ENCODE data around the gene PCDHGA5. TPM values are rescaled to one million over a fixed set of nuclear protein-coding genes. Genes with fewer than 3 reads are reported as not detected.
"Not testable (repeated sequence)": the region's sequence is repeated elsewhere in the genome, so short reads cannot be mapped to it uniquely, and the experiment has no call there.

PCDHGA5 gene
- total RNA-seq, 4 donors from 2014 or later: 0.07 to 1.8 (median 0.93) TPM

- Histone ChIP-seq H3K27me3 (peaks cover 0 to 15% (median 2%) of the 10 kb centered on the region in 3 donors), H3K4me1 (peaks cover 4% of the 10 kb centered on the region in 2 donors), H3K27ac (no peak overlapping the region), H3K9me3 (peaks cover 0 to 5% (median 5%) of the 10 kb centered on the region in 3 donors), H3K36me3 (no peaks in the 10 kb centered on the region), H3K4me3 (no peak overlapping the region)
- intact Hi-C loops (cut with DNase I; ENCODE audit: low total_unique reads) (no loop called here), in situ Hi-C loops (cut with MboI; ENCODE audit: low sequenced_read_pairs in 4 of 4) (no loop called here)
- no peak for DNase-seq
- no peak for ATAC-seq
- TF ChIP-seq CTCF (IDR thresholded peaks at IDR 0.05 in 4 of 5, conservative IDR thresholded peaks at IDR 0.05 in 1 of 5) (no peak), POLR2A (IDR thresholded peaks at IDR 0.05) (no peak)
These were observed 25.4 kb downstream of the PCDHGA5 start for GRCh38 chr5:141389153-141390042.

GRCh38 chr5:141392429-141393198 is 28.7 kb downstream of the PCDHGA5 start, which contains the start of gene PCDHGA8:
Gene PCDHGA8, plus strand, starts transcription at chr5:141392633. Its CDS starts 181 bp downstream, at chr5:141392814.
- H3K36me3 ChIP-seq: no peaks in the 10 kb centered on the region
- in situ Hi-C loops (cut with MboI; ENCODE audit: low sequenced_read_pairs in 4 of 4): no loop called here
- peaks cover 0 to 21% (median 2%) of the 10 kb centered on the region in 3 donors for H3K27me3 ChIP-seq
- peak in 1 of 2 donors; percentile 37 for ATAC-seq
- peaks cover 0 to 5% (median 5%) of the 10 kb centered on the region in 3 donors for H3K9me3 ChIP-seq
- H3K4me1 ChIP-seq: peaks cover 0 to 6% of the 10 kb centered on the region in 2 donors
- TF ChIP-seq POLR2A (IDR thresholded peaks at IDR 0.05): no peak
- peak in 3 of 5 experiments; percentile 18 to 48 (median 20) for TF ChIP-seq CTCF (IDR thresholded peaks at IDR 0.05 in 4 of 5, conservative IDR thresholded peaks at IDR 0.05 in 1 of 5)
- no peak for DNase-seq
- H3K4me3 ChIP-seq: peak within 1 kb of the TSS; percentile 9 to 41 (median 12)
- H3K27ac ChIP-seq: no peak within 1 kb of the TSS
- intact Hi-C loops (cut with DNase I; ENCODE audit: low total_unique reads): no loop called here

- in situ Hi-C loops (cut with MboI; ENCODE audit: low sequenced_read_pairs in 4 of 4): no loop called here
- Histone ChIP-seq H3K4me1 (peaks cover 0 to 6% of the 10 kb centered on the region in 2 donors), H3K4me3 (peak overlapping the region in 1 of 4 donors; percentile 41), H3K27me3 (peaks cover 0 to 21% (median 2%) of the 10 kb centered on the region in 3 donors), H3K27ac (no peak overlapping the region), H3K36me3 (no peaks in the 10 kb centered on the region), H3K9me3 (peaks cover 0 to 5% (median 5%) of the 10 kb centered on the region in 3 donors)
- TF ChIP-seq CTCF (IDR thresholded peaks at IDR 0.05 in 4 of 5, conservative IDR thresholded peaks at IDR 0.05 in 1 of 5) (no peak), POLR2A (IDR thresholded peaks at IDR 0.05) (no peak)
- intact Hi-C loops (cut with DNase I; ENCODE audit: low total_unique reads): no loop called here
- DNase-seq (no peak), ATAC-seq (no peak)
These were observed 29.3 kb downstream of the PCDHGA5 start for GRCh38 chr5:141393267-141393666.

GRCh38 chr5:141394401-141395187 is 30.6 kb downstream of the PCDHGA5 start:
- ATAC-seq; intact Hi-C loops (cut with DNase I; ENCODE audit: low total_unique reads); H3K4me3 ChIP-seq; H3K9me3 ChIP-seq; DNase-seq; in situ Hi-C loops (cut with MboI; ENCODE audit: low sequenced_read_pairs in 4 of 4); H3K36me3 ChIP-seq; H3K27ac ChIP-seq: not testable (repeated sequence)
- Histone ChIP-seq H3K4me1 (peaks cover 6 to 16% of the 10 kb centered on the region in 2 donors), H3K27me3 (peaks cover 0 to 21% (median 0%) of the 10 kb centered on the region in 3 donors)

Data from gastrocnemius medialis (tissue), 4 donors.